GF-D8 (cell line): ENCODE measurements around the gene PLBD1.

Experiments
- DNase-seq: peaks from one replicate; lab custom pipeline; 2025; lab: John Stamatoyannopoulos, UW

Gene PLBD1

DNA sequence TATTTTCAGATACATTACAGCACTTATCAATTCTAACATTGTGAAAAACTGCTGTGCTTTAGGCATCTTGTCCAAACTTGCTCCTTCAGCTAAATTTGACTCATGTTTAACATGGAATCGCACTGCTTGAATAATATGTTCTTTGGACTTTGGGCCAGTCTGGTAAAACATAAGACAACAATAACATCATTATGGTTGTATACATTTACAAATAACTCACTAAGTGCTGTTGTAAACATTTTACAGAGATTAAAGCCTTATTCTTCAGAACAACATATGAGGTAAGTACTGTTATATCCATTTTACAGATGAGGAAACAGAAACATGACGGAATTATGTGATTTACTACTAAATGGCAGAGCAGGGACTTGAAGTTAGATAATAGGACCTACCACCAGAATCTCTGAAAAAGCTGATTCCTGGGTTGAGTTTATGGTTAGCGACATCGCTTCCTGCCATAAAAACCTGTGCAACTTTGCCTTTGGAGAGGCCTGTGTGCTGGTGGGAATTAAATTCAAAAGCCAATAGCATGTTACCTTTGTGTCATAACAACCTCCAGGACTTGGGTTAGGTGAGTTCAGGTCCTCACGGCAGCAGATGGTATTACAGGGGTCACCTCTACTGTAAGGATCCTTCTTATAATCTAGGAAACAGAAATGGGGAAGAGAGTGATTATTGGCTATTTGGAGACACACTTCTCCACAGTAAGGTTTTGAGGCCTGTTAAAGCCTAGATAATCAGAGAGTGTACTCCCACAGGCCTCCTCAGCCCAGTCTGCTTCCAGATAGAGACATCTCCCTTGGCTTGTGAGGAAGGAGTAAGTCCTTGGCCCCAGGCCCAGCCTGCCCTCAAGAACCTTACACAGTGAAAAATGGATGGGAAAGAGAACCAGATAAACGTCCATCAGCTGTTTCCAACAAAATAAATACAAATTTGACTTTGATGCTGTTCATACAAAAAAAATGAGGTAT is 61.8 kb downstream of the PLBD1 start:
- no peak for DNase-seq

DNA sequence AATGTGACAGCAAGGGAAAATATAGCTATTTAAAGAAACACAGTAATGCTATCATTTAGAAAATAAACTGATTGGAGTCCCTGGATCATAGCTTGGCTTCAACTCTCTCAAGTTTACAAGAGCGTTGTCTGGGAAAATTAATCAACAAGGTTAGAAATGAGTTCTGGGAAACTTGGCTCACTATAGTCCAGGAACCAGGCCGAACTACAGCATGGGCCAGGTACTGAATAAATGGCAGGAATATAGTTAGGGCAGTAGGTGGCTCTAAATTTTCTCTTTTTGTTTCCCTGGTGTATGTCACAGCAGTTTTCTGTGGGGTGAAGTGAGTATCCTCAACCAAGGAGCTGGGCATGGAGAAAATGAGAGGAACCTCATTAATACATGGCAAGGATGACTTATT is 72.4 kb downstream of the PLBD1 start:
- no peak for DNase-seq

DNA sequence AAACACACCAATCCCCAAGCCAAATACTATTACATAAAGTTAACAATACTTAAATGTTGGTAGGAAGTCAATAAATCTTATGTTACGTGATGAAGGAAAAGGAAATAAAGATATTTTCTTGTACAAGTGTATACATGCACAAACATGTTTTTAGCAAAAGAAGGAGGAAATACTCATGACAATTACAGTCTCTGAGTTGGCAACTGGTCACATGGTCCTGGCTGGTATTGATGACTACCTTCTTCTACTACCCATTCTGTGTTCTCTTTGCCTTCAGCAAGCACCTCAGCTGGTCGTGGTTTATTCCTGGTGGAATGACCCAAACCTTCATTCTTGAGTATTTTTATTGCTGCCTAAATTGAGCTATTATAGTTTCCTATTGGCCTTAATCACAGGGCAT is 84.8 kb downstream of the PLBD1 start:
- DNase-seq: no peak

DNA sequence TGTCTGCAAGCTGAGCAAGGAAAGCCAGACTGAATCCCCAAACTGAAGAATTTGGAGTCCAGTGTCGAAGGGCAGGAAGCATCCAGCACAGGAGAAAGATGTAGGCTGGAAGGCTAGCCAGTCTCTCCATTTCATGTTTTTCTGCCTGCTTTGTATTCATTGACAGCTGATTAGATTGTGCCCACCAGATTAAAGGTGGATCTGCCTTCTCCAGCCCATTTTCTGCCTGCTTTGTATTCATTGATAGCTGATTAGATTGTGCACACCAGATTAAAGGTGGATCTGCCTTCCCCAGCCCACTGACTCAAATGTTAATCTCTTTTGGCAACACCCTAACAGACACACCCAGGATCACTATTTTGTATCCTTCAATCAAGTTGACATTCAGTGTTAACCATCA is 85.3 kb downstream of the PLBD1 start:
- no peak for DNase-seq

DNA sequence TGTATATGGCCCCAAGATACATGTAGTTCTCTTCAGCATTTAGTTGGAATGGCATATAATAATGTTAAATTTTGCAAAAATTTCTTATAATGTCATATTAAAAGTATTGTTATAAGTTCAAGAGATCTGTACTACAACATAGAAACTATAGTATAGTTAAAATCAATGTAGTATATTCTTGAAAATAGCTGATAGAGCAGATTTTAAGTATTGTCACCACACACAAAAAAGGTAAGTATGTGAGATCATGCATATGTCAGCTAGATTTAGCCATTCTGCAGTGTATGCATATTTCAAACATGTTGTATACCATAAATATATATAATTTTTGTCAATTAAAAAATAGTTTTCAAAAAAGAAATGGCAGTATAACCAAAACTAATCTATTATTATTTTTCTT is 86.5 kb downstream of the PLBD1 start:
- DNase-seq: no peak

DNA sequence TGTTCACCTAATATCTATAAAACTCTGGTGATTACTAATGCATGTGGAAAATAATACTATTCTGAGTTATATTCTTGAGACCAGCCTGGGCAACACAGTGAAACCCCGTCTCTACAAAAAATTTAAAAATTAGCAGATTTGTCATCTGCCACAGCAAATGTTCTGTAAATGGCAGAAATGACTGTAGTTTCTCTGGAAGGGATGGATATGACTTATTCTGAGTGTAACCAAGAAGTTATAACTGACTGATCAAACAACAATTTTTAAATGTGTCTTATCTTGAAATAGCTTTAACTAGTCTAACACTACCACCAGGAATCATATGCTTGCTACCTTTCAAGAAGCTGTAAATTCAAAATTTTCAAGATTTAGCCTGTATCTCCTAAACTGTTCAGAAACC is 88.7 kb downstream of the PLBD1 start:
- no peak for DNase-seq

DNA sequence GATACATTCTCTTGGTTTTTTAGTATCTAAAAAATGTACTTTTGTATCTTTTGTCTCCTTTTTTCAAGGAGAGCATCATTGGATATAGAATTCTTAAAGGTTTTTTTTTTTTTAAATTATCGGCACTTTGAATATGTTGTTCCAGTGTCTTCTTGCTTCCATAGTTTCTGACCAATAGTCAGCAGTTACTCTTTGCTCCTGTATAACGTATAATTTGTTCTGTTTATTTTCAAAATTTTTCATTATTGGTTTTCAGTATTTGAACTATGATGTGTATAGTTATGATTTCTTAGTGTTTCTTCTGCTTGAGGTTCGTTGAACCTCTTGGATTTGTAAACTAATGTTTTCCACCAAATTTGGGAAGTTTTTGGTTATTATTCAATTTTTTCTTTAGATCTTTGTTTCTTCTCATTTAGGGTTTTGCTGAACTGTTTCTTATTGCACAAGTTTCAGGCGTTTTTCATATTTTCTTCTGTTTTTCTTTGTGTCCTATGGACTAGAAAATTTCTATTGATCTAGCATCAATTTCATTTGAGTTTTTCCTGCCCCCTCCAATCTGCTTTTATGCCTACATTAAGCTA is 93.9 kb downstream of the PLBD1 start:
- no peak for DNase-seq

DNA sequence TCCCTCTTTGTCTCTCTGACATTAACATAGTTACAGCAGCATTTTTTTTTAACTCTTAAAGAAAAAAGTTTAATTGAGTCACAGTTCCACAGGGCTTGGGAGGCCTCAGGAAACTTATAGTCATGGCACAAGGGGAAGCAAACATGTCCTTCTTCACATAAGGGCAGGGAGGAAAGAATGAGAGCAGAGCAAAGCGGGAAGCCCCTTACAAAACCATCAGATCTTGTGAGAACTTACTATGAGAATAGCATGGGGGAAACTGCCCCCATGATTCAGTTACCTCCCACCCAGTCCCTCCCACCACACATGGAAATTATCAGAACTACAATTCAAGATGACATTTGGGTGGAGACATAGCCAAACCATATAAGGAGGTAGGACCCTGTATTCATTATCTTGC is 96.2 kb downstream of the PLBD1 start:
- DNase-seq: no peak

DNA sequence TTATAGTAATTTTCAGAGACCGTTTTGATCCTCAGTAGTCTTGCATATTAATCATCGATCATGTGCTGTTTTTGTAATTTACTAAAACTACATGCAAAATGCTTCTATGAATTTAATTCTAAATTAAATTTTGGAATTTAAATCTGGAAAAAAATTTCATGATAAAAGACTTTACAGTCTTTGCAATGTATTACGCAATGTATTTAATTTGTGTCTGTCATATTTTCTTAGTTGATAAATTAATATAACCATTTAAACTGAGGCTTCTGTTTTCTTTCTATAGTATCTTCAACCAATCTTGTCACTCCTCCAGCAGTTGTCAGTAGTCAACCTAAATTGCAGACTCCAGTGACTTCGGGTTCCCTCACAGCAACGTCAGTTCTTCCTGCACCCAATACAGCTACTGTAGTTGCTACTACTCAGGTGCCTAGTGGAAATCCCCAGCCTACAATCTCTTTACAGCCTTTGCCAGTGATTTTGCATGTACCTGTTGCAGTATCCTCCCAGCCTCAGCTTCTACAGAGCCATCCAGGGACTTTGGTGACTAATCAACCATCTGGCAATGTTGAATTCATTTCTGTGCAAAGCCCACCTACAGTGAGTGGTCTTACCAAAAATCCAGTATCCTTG is 107.4 kb downstream of the PLBD1 start:
- DNase-seq: no peak

DNA sequence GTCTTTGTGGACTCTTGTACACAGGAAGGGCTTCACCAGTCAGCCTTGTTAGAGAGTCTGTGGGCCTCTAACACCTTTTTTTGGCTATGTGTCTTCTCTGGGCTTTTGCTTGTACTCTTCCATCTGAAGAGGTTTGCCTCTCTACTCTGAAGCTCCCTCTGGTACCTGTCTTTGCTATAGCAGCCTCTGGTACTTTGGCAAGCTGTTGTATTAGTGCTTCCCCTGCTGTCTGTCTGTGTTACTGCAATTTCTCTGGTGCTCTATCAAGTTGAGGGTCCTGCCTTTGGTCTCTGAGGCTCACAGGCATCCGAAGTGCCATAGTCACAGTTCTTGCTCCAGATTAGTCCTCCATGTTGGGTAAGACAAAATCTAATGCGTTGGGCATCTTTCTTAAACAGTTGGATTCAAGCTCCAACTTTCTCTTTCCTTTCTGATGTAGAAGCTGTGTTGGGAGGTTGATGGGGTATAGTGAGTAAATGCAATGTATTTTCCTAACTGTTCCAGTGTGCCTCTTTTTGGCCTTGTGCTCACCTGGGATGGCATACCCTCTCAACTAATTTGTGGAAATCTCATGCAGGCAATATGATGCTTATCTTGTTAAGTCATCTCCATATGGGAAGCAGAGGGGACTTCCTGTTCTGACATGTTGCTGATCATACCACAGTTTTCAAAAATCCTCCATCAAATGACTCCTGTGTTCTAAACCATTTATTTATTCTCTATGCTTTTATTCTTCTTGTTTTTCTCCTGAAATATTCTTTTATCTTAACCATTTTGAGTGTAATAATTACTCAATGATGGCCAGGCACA is 113.4 kb downstream of the PLBD1 start:
- DNase-seq: peak; percentile 15
